Astrocyte of the hippocampus (primary cell): ENCODE data around the gene CIROP.

Source experiments
- DNase-seq: peaks from one replicate; pipeline ENCODE4 v3.0.0; 2011; ENCODE audit warnings: low read depth, low spot score

The CIROP gene

GRCh38 chr14:23051141-23052057 lies 53.4 kb downstream of the CIROP start:
- DNase-seq, result no peak
